Activated CD4-positive, alpha-beta T cell treated with anti-CD3 and anti-CD28 coated beads, Interleukin-2, amount 50 U/mL, for 4 hours (primary cell): ENCODE data around the gene FAM24B.

Experiments
- DNase-seq, 2 experiments: peaks; one replicate each; pipeline ENCODE4 v3.0.0-alpha.2; 2020

FAM24B gene

DNA sequence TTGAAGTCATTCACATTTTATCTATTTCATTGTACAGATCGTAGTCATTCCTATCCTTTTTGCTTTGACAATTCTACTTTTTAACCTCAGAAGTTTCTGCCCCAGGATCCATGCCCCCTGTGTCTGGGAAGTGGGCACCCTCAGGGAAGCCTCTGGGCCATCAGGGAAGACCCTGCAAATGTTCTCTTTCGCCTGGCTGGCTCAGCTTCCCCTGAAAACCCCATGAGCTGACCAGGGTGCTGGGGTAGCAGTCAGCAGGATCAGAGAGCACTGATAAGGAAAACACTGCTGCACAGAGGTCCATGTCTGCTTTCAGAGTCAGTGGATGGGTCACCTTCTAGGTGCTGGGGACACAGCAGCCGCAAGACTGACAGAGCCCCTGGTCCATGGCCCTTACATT lies 57.6 kb downstream of the FAM24B start:
- DNase-seq, result no peak

DNA sequence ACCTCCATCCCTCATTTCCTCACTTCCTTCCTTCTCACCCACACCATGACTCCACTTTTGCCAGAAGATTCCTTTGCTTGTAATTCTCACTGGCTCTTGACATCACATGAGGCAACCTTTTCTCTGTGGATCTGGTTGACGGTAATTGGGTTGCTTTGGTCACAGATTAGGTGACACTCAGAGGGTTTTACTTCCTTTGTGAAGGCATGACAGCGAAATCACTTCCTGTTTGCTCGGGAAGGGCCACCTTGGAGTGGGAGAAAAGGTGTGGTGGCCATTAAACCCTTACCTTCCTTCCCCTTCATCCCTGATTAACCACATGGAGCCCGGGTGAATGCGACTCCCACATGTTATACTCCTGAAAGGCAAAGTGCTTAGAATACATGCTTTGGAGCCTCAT lies 63.9 kb downstream of the FAM24B start:
- no peak for DNase-seq

DNA sequence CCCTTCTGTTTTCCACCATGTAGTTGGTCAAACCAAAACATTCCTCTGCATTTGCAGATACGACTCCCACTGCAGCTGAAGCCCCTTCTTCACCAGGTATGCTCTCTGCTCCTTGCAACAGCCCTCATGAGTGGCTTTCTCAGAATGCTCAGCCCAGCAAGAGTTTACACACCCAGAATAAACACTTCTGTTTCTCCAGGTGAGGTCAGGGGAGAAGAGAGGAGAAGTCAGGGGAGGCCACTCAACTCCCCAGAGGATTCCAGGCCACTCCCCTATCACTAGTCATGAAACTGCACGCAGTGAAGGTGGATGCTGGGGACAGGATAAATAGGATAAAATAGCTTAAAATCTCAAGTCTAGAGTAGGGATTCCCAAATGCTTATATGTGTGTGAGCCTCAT lies 64.9 kb downstream of the FAM24B start:
- no peak for DNase-seq

DNA sequence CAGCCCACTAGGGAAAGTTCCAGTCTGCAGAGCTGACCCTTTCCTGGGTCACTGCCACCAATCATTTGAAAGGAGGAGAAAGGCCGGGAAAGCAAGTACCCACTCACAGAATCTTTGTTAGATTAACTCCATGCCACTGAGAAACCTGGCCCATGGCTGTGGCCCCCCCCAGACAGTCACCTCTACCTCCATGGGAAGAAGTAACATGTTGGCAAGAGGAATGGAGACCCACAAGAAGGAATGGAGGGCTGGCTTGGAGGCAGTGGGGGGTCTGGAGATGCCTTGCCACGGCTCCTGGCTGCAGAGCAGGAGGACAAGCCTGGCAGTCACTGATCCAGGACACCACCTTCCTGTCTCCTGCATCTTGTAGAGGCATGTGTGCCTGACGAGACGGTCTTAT lies 66.6 kb downstream of the FAM24B start:
- no peak for DNase-seq

DNA sequence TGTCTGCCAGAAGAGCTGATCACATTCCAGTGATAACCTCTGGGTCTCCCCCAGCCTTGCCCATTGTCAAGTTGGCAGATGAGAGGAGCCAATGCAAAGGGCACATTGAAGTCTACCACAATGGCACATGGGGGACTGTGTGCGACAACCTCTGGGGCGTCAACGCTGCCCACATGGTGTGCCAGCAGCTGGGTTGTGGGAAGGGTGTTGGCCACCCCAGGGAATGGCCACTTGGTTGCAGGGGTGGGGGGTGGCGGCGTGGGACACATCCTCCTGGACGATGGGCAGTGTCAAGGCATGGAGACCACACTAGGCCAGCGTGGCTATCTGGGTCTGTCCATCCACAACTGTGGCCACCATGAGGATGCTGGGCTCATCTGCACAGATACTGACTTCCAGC lies 77.1 kb downstream of the FAM24B start:
- DNase-seq, result no peak
